Psoas muscle (tissue), 8 donors: ENCODE measurements around the gene GNAI3. TPM values are rescaled to one million over a fixed set of nuclear protein-coding genes. Genes with fewer than 3 reads are reported as not detected.

Experiments used
- ATAC-seq, 4 donors: fragments of 200-7000 bp; cut with Tn5 transposase; one replicate each; pipeline ENCODE4 v1.9.1; 2020; ENCODE audit warnings: moderate library complexity in 3 of 4, mild to moderate bottlenecking in 2 of 4
- DNase-seq, 2 donors: peaks; one replicate each; pipeline ENCODE4 v3.0.0-alpha.2; 2020
- H3K27ac ChIP-seq: fragments of 200-600 bp; one replicate; pipeline ENCODE4 v1.8.0; 2022
- H3K27me3 ChIP-seq, 3 donors: fragments of 200-600 bp in 1 of 3; one replicate each; pipeline versions ENCODE4 v1.6.1 to v1.8.0; 2013 to 2022; ENCODE audit warnings: low read length in 2 of 3, mild to moderate bottlenecking in 2 of 3, moderate library complexity in 1 of 3; ENCODE audit not compliant: insufficient read depth in 3 of 3
- H3K36me3 ChIP-seq, 2 donors: fragments of 200-600 bp in 1 of 2; one replicate each; pipeline versions ENCODE4 v1.6.1 to v1.8.0; 2013 to 2022; ENCODE audit warnings: low read depth in 1 of 2, mild to moderate bottlenecking in 1 of 2, moderate library complexity in 1 of 2; ENCODE audit not compliant: insufficient read depth in 1 of 2
- H3K4me1 ChIP-seq: fragments of 200-600 bp; one replicate; pipeline ENCODE4 v1.8.0; 2022
- H3K4me3 ChIP-seq: fragments of 200-600 bp; one replicate; pipeline ENCODE4 v1.8.0; 2022; ENCODE audit warnings: mild to moderate bottlenecking
- H3K9me3 ChIP-seq: fragments of 200-600 bp; one replicate; pipeline ENCODE4 v1.8.0; 2022
- WGBS, 3 donors: extraction: QIAGEN DNeasy Blood & Tissue Kit; methylation state at CpG; one replicate each; pipeline versions ENCODE4 v1.1.6 to v1.1.7; 2013; 5-methylcytosine and 5-hydroxymethylcytosine counted together
- intact Hi-C, 2 donors: fragments of 100-400 bp; cut with DNase I; formaldehyde crosslinking; loops; one replicate each; pipeline versions ENCODE4 v1.11.0 to v1.14.2; 2022
- polyA plus RNA-seq, 3 donors: library from polyadenylated mRNA; stranded (reverse); fragments of 200-250 nt; gene quantifications; one replicate each; pipeline ENCODE4 v1.2.3, GENCODE V29; 2013
- total RNA-seq, 4 donors: library from RNA; stranded (reverse); fragmentation: NEBNext Ultra II Directional in 2 of 4; extraction: Animal tissue kit (Norgen Biotek cat#: 25700) in 2 of 4; gene quantifications; one replicate each; pipeline versions ENCODE4 v1.2.1 to v1.2.4, GENCODE V29; 2021 to 2023
- TF ChIP-seq, protein P1 (sequence below): fragments of 200-600 bp; IDR thresholded peaks from one replicate; pipeline ENCODE4 v1.8.0; 2022; ENCODE audit warnings: antibody characterized with exemption
- donor health status: healthy with polysubstance abuse.
- donor health status: DM: no; HTN: no; CAD: no; lungs with moderate emphysema.
- donor health status: Bipolar disorder and iron deficiency.
- donor health status: healthy.
- donor health status: DM: yes; HTN: yes; CAD: no.
- donor health status: DM: no; HTN: no; CAD: no.
- donor health status: DM: no; HTN: no; CAD: no.
- donor health status: DM: yes; HTN: yes; CAD: no.

Gene GNAI3
- total and polyA plus RNA-seq, 7 donors = 0.96 to 2.9 (median 1.7) TPM

DNA sequence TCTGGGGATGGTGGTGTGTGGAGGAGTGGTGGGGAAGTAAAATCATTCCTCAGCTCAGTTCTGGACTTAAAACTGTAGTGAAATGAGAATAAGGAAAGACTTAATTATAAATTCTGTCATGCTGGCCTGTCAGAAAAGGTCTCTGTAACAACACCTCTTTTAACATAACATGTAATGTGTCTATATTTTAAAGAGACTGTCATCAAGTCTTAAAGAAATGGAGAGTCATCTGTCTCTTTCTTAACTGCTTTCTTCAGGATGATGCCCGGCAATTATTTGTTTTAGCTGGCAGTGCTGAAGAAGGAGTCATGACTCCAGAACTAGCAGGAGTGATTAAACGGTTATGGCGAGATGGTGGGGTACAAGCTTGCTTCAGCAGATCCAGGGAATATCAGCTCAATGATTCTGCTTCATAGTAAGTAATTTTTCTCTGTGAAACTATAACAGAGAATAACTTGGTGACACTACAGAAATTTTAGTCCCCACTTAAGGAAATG, 30.6 kb downstream of the GNAI3 start:
- no peaks in the 10 kb centered on the region for H3K9me3 ChIP-seq
- H3K27ac ChIP-seq = peak overlapping the region; percentile 36
- WGBS, 3 donors = 46 to 67% (median 48%) methylated on average over 3 of the region's 3 CpGs
- H3K27me3 ChIP-seq = no peaks in the 10 kb centered on the region
- H3K4me1 ChIP-seq = peaks cover 10% of the 10 kb centered on the region
- H3K4me3 ChIP-seq = no peak overlapping the region
- intact Hi-C loops = no loop called here
- ATAC-seq (peak; percentile 51 to 83 (median 70)), DNase-seq (no peak)
- TF ChIP-seq, protein P1, sequence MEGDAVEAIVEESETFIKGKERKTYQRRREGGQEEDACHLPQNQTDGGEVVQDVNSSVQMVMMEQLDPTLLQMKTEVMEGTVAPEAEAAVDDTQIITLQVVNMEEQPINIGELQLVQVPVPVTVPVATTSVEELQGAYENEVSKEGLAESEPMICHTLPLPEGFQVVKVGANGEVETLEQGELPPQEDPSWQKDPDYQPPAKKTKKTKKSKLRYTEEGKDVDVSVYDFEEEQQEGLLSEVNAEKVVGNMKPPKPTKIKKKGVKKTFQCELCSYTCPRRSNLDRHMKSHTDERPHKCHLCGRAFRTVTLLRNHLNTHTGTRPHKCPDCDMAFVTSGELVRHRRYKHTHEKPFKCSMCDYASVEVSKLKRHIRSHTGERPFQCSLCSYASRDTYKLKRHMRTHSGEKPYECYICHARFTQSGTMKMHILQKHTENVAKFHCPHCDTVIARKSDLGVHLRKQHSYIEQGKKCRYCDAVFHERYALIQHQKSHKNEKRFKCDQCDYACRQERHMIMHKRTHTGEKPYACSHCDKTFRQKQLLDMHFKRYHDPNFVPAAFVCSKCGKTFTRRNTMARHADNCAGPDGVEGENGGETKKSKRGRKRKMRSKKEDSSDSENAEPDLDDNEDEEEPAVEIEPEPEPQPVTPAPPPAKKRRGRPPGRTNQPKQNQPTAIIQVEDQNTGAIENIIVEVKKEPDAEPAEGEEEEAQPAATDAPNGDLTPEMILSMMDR = no peak
- H3K36me3 ChIP-seq = peaks cover 0 to 79% of the 10 kb centered on the region in 2 donors

DNA sequence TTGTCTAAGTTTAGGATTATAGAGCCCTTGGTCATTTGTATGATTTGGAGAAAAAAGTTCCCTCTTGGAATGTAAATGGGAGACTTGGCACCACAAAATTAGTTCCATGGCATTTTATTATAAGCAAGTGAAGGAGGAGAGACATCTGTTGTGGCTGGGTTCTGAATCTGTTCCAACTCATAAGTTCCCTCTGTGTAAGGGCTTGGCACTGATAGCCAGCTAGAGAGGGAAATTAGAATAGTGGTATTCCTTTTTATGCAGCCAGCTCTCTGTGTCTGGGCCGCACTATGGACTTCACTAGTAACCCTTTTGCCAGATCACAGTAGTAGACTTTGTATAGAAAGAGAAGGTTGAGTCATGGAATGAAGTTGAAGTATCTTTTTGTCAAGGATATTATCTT, 31.1 kb downstream of the GNAI3 start:
- 22 to 45% (median 30%) methylated on average over 1 of the region's 1 CpG for WGBS, 3 donors
- peak in 3 of 4 donors; percentile 57 to 77 (median 66) for ATAC-seq
- intact Hi-C loops = no loop called here

DNA sequence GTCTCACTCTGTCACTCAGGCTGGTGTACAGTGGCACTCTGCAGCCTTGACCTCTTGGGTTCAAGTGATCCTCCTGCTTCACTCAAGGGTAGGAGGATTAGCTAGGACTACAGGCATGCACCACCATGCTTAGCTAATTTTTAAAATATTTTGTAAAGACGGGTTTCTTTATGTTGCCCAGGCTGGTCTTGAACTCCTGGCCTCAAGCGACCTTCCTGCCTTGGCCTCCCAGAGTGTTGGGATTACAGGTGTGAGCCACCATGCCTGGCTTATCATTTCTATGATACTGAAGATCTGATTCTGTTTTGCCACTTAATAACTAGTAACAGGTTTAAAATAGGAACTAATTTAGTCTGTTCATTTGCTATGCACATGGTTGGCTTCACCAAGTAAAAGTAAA, 33.6 kb downstream of the GNAI3 start:
- H3K4me3 ChIP-seq = no peak overlapping the region
- peaks cover 0 to 88% of the 10 kb centered on the region in 2 donors for H3K36me3 ChIP-seq
- H3K27me3 ChIP-seq = no peaks in the 10 kb centered on the region
- H3K9me3 ChIP-seq = no peaks in the 10 kb centered on the region
- intact Hi-C loops = no loop called here
- 85 to 92% (median 88%) methylated on average over 2 of the region's 2 CpGs for WGBS, 3 donors
- peaks cover 10% of the 10 kb centered on the region for H3K4me1 ChIP-seq
- DNase-seq = no peak
- TF ChIP-seq, protein P1 = no peak
- no peak overlapping the region for H3K27ac ChIP-seq
- no peak for ATAC-seq

More for the DNA sequence above, 31.1 kb downstream of the GNAI3 start:
- Histone ChIP-seq H3K9me3 (no peaks in the 10 kb centered on the region), H3K27me3 (no peaks in the 10 kb centered on the region), H3K27ac (peak overlapping the region; percentile 36), H3K4me3 (no peak overlapping the region), H3K36me3 (peaks cover 0 to 79% of the 10 kb centered on the region in 2 donors), H3K4me1 (peaks cover 10% of the 10 kb centered on the region)
- DNase-seq = no peak
- TF ChIP-seq, protein P1 = no peak

DNA sequence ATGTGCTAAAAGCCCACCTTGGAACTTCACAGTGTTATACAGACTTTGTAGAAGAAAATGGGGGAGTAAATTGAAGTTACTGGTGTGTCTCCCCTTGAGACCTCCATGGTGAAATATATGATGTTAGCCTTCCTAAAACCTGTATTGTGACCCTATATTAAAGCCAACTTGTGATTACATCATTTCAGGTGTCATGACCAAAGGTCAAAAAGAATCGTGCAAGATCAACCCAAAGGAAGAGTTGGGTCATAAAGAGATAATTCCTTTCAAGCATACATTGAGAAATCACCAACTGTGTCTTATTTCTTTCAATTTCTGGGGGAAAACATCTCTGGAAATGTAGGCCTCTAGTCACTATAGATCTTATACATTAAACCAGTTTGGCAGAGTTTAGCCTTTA, 36.4 kb downstream of the GNAI3 start:
- H3K27me3 ChIP-seq = no peaks in the 10 kb centered on the region
- H3K36me3 ChIP-seq = peaks cover 0 to 98% of the 10 kb centered on the region in 2 donors
- H3K27ac ChIP-seq = no peak overlapping the region
- TF ChIP-seq, protein P1 = no peak
- H3K4me3 ChIP-seq = no peak overlapping the region
- WGBS, 3 donors = 82 to 87% (median 84%) methylated on average over 1 of the region's 1 CpG
- H3K9me3 ChIP-seq = no peaks in the 10 kb centered on the region
- H3K4me1 ChIP-seq = no peaks in the 10 kb centered on the region
- DNase-seq (no peak), ATAC-seq (no peak)
- intact Hi-C loops = no loop called here

DNA sequence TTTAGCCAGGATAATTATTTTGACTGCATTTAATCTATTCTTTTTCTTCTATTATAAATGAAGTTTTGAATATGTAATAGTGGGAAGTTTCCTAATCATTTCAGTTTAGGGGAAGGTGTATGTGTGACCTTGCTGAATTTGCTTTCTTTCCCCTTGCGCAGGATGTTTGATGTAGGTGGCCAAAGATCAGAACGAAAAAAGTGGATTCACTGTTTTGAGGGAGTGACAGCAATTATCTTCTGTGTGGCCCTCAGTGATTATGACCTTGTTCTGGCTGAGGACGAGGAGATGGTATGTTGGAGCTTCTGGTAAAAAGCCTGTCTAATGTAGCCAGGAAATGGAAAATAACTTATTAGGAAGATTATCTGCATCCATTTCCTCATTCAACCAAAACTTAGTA, 37.6 kb downstream of the GNAI3 start:
- ATAC-seq = no peak

More for the DNA sequence above, 37.6 kb downstream of the GNAI3 start:
- H3K4me1 ChIP-seq = no peaks in the 10 kb centered on the region
- H3K36me3 ChIP-seq = peaks cover 0 to 97% of the 10 kb centered on the region in 2 donors
- no peak overlapping the region for H3K27ac ChIP-seq
- TF ChIP-seq, protein P1 = no peak
- WGBS, 3 donors = 88 to 97% (median 93%) methylated on average over 3 of the region's 3 CpGs
- DNase-seq = no peak
- H3K4me3 ChIP-seq = no peak overlapping the region
- H3K27me3 ChIP-seq = no peaks in the 10 kb centered on the region
- no peaks in the 10 kb centered on the region for H3K9me3 ChIP-seq
- intact Hi-C loops = no loop called here
